B cell (primary cell): ENCODE measurements around the gene FRG2C. TPM values are rescaled to one million over a fixed set of nuclear protein-coding genes. Genes with fewer than 3 reads are reported as not detected.
"Not testable (repeated sequence)": the region's sequence is repeated elsewhere in the genome, so short reads cannot be mapped to it uniquely, and the experiment has no call there.

ENCODE experiments used
- ATAC-seq: fragments of 200-7000 bp; cut with Tn5 transposase; one replicate; pipeline ENCODE4 v1.10.0; 2021; ENCODE audit warnings: low read depth, mild to moderate bottlenecking, moderate number of reproducible peaks, moderate library complexity
- CTCF ChIA-PET: fragments of 350-600 bp; sonication (Branson Sonifier 250); formaldehyde crosslinking; loops from one replicate; lab custom pipeline; 2021; ENCODE audit warnings: antibody characterized with exemption, inconsistent platforms; lab: Charles Lee
- POLR2A ChIA-PET: fragments of 350-600 bp; sonication (Branson Sonifier 250); formaldehyde crosslinking; loops from one replicate; lab custom pipeline; 2021; ENCODE audit warnings: antibody characterized with exemption; lab: Charles Lee
- DNase-seq: peaks from one replicate; pipeline ENCODE4 v3.0.0; 2013
- H2AFZ ChIP-seq: 2 replicates; pipeline ENCODE4 v1.6.1; 2012; ENCODE audit warnings: mild to moderate bottlenecking, low read depth, low read length; ENCODE audit not compliant: insufficient read depth, poor library complexity, severe bottlenecking
- H3K27ac ChIP-seq, 2 donors: 1 replicate in 1 of 2; 2 replicates in 1 of 2; pipeline ENCODE4 v1.5.1; 2012 to 2013; ENCODE audit warnings: low read length in 2 of 2, mild to moderate bottlenecking in 2 of 2, moderate library complexity in 1 of 2
- H3K27me3 ChIP-seq, 4 experiments: fragments of 200-600 bp in 1 of 4; sonication (generic) in 1 of 4; replicated peaks in 1 of 4; 1 replicate in 2 of 4; 2 replicates in 2 of 4; pipeline versions ENCODE4 v1.6.1 to v1.7.0; 2013 to 2016; ENCODE audit warnings: low read length in 3 of 4, mild to moderate bottlenecking in 2 of 4, mixed read lengths in 1 of 4, moderate library complexity in 1 of 4; ENCODE audit not compliant: insufficient read depth in 4 of 4, control insufficient read depth in 3 of 4; ENCODE audit errors: control extremely low read depth in 1 of 4
- H3K36me3 ChIP-seq, 2 experiments: replicated peaks in 1 of 2; 1 replicate in 1 of 2; 2 replicates in 1 of 2; pipeline versions ENCODE4 v1.6.1 to v1.7.1; 2013; ENCODE audit warnings: low read length in 1 of 2; ENCODE audit not compliant: insufficient read depth in 2 of 2, control insufficient read depth in 1 of 2; ENCODE audit errors: control extremely low read depth in 1 of 2, extremely low read depth in 1 of 2
- H3K4me1 ChIP-seq, 2 donors: fragments of 200-600 bp in 1 of 2; sonication (generic) in 1 of 2; 1 replicate in 1 of 2; 2 replicates in 1 of 2; pipeline versions ENCODE4 v1.5.1 to v1.6.1; 2013 to 2017; ENCODE audit warnings: low read length in 2 of 2; ENCODE audit not compliant: control insufficient read depth in 2 of 2, insufficient read depth in 2 of 2
- H3K4me2 ChIP-seq: replicated peaks from 2 replicates; pipeline ENCODE3; 2012; ENCODE audit warnings: mild to moderate bottlenecking, low read depth, low read length; ENCODE audit not compliant: poor library complexity, severe bottlenecking
- H3K4me3 ChIP-seq, 5 experiments: fragments of 200-600 bp in 1 of 5; sonication (generic) in 1 of 5; 1 replicate in 3 of 5; 2 replicates in 2 of 5; pipeline versions ENCODE4 v1.5.1 to v1.7.0; 2011 to 2016; ENCODE audit warnings: low read length in 4 of 5, mild to moderate bottlenecking in 4 of 5, low read depth in 2 of 5, control low read depth in 1 of 5, moderate library complexity in 1 of 5; ENCODE audit not compliant: insufficient read depth in 1 of 5; ENCODE audit errors: control extremely low read depth in 1 of 5, extremely low read depth in 1 of 5
- H3K79me2 ChIP-seq: fragments of 200-600 bp; sonication (generic); one replicate; pipeline ENCODE4 v1.6.0; 2016; ENCODE audit warnings: low read length; ENCODE audit not compliant: control insufficient read depth, insufficient read depth
- H3K9ac ChIP-seq: fragments of 200-600 bp; sonication (generic); 2 replicates; pipeline ENCODE4 v1.6.1; 2017; ENCODE audit warnings: mild to moderate bottlenecking, low read length, moderate library complexity
- H3K9me3 ChIP-seq, 3 donors: one replicate each; pipeline versions ENCODE4 v1.6.1 to v1.7.1; 2013; ENCODE audit warnings: low read length in 2 of 3; ENCODE audit not compliant: control insufficient read depth in 2 of 3, insufficient read depth in 1 of 3; ENCODE audit errors: control extremely low read depth in 1 of 3
- H4K20me1 ChIP-seq: 2 replicates; pipeline ENCODE4 v1.6.0; 2012; ENCODE audit warnings: mild to moderate bottlenecking, low read length; ENCODE audit not compliant: insufficient read depth, control insufficient read depth, poor library complexity, severe bottlenecking
- H3K27ac Mint-ChIP-seq: one replicate; pipeline ENCODE4 v1.8.0; 2021; ENCODE audit warnings: mixed read lengths
- H3K27me3 Mint-ChIP-seq: one replicate; pipeline ENCODE4 v1.8.0; 2021; ENCODE audit warnings: mixed read lengths
- H3K4me1 Mint-ChIP-seq: one replicate; pipeline ENCODE4 v1.8.0; 2021; ENCODE audit warnings: mixed read lengths
- H3K4me3 Mint-ChIP-seq: one replicate; pipeline ENCODE4 v1.8.0; 2021; ENCODE audit warnings: mixed read lengths
- H3K9me3 Mint-ChIP-seq: one replicate; pipeline ENCODE4 v1.8.0; 2022; ENCODE audit warnings: mixed read lengths; ENCODE audit not compliant: insufficient read depth
- WGBS: methylation state at CpG from one replicate; pipeline ENCODE4 v1.1.5; 2013; ENCODE audit warnings: missing lambda C conversion rate; ENCODE audit not compliant: insufficient coverage; 5-methylcytosine and 5-hydroxymethylcytosine counted together
- intact Hi-C: fragments of 100-400 bp; cut with micrococcal nuclease; formaldehyde crosslinking; loops from one replicate; pipeline ENCODE4 v1.10.0; 2022
- polyA minus RNA-seq: library from RNA; depleted of rRNA, polyadenylated mRNA; stranded (reverse); fragments of >200 nt; gene quantifications from 2 replicates; pipeline ENCODE4 v1.2.3, GENCODE V29; 2012
- polyA plus RNA-seq: library from polyadenylated mRNA; depleted of rRNA; stranded (reverse); fragments of >200 nt; gene quantifications from 2 replicates; pipeline ENCODE4 v1.2.3, GENCODE V29; 2012
- total RNA-seq, 2 donors: library from RNA; stranded (reverse); fragments of 120-200 nt in 1 of 2; gene quantifications; 1 replicate in 1 of 2; 2 replicates in 1 of 2; pipeline versions ENCODE4 v1.2.3 to v1.2.4, GENCODE V29; 2013 to 2022

Gene FRG2C
- total RNA-seq, result not detected in 2 replicates
- total RNA-seq (2013), result not detected
- not detected in 2 replicates for polyA plus RNA-seq
- not detected in 2 replicates for polyA minus RNA-seq

- WGBS, result 84% methylated on average over 3 of the region's 9 CpGs
- POLR2A ChIA-PET, H3K4me3 Mint-ChIP-seq: not testable (repeated sequence)
Measured at GRCh38 chr3:75664028-75664427, at the start of gene FRG2C. FRG2C (plus strand) TSS chr3:75664328; CDS start chr3:75664380, 52 bp downstream.

DNA sequence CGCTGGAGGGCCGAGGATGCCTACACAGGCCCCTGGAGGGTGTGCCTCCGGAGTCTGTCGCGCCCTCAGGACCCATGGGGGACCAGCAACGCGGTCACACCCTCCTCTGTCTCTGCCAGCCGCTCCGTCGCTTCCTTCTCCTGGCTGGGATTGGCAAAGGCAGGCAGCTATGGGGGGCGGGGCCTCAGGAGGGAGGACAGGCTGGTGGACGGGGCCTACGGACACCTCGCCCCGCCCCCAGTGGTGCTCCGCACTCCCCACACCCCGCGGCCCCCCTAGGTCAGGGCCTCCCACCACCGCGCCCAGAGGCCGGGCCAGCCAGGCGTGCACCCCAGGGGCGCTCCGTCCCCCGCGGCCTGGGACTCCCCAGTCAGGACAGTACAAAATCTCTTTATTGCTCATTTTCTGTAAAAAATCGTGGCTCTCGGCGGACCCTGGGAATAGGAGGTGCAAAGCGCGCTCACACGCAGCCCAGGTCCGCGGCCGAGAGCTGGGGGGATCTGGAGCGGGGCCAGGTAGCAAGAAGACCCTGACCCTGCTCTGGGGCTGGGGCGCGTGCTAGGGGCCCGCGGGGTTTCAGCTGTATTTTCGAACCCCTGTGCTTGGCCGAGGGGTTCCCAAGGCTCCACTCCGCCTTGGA is 45.3 kb upstream of the FRG2C start:
- H3K36me3 ChIP-seq, H3K79me2 ChIP-seq, H3K4me3 ChIP-seq, H3K4me3 Mint-ChIP-seq, H3K27ac ChIP-seq, intact Hi-C loops, H3K9ac ChIP-seq, H3K27me3 Mint-ChIP-seq, H3K9me3 ChIP-seq, CTCF ChIA-PET, DNase-seq, H3K4me2 ChIP-seq, ATAC-seq, H3K27ac Mint-ChIP-seq, H2AFZ ChIP-seq, POLR2A ChIA-PET, H4K20me1 ChIP-seq, H3K27me3 ChIP-seq, H3K4me1 ChIP-seq, H3K9me3 Mint-ChIP-seq, H3K4me1 Mint-ChIP-seq: not testable (repeated sequence)
- whole genome bisulfite sequencing, result 10% methylated on average over 22 of the region's 43 CpGs

More at GRCh38 chr3:75664028-75664427, at the start of gene FRG2C:
- H3K4me1 Mint-ChIP-seq, H3K9ac ChIP-seq, H3K27ac ChIP-seq, intact Hi-C loops, H4K20me1 ChIP-seq, H3K79me2 ChIP-seq, H3K4me3 ChIP-seq, H3K27ac Mint-ChIP-seq, H3K36me3 ChIP-seq, H3K9me3 Mint-ChIP-seq, ATAC-seq, CTCF ChIA-PET, H3K4me2 ChIP-seq, DNase-seq, H3K4me1 ChIP-seq, H2AFZ ChIP-seq: not testable (repeated sequence)
- peaks cover 0 to 14% (median 0%) of the 10 kb centered on the region in 4 experiments for H3K27me3 ChIP-seq
- H3K9me3 ChIP-seq, result peaks cover 0 to 23% (median 0%) of the 10 kb centered on the region in 3 donors
- peaks cover 46% of the 10 kb centered on the region for H3K27me3 Mint-ChIP-seq

DNA sequence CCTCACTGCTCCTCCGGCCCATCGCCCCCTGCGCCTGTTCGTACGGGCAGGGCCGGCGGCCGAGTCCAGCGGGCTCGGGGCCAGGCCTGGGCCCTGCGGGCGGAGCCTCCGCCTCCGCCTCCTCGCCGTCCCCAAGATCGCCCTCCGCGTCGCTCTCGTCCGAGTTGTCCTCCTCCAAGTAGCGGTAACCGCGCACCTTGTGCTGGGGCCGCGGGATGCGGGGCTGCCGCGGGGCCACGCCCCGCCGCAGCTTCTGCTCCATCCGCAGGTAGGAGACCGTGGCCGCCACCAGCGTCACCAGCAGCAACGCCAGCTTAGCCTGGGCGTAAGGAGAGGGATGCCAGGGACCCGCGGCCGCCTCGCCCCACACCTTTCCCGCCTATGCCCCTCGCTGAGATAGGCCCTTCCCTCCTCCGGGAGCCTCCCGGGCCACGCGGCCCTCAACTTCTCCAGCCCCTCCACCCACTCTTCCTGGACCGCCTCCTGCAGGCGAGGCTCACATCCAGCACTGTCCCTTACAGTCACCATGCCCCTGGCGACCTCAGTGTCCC is 44.6 kb upstream of the FRG2C start:
- H3K9me3 ChIP-seq, H3K9ac ChIP-seq, H3K27ac ChIP-seq, intact Hi-C loops, H3K4me1 ChIP-seq, H3K4me1 Mint-ChIP-seq, H3K79me2 ChIP-seq, H3K36me3 ChIP-seq, H3K27me3 Mint-ChIP-seq, H3K27me3 ChIP-seq, CTCF ChIA-PET, ATAC-seq, H3K9me3 Mint-ChIP-seq, DNase-seq, H3K4me2 ChIP-seq, H2AFZ ChIP-seq, POLR2A ChIA-PET, H3K4me3 ChIP-seq, H3K27ac Mint-ChIP-seq, H4K20me1 ChIP-seq: not testable (repeated sequence)
- 7% methylated on average over 39 of the region's 52 CpGs for WGBS
- H3K4me3 Mint-ChIP-seq, result peak overlapping the region; percentile 18

DNA sequence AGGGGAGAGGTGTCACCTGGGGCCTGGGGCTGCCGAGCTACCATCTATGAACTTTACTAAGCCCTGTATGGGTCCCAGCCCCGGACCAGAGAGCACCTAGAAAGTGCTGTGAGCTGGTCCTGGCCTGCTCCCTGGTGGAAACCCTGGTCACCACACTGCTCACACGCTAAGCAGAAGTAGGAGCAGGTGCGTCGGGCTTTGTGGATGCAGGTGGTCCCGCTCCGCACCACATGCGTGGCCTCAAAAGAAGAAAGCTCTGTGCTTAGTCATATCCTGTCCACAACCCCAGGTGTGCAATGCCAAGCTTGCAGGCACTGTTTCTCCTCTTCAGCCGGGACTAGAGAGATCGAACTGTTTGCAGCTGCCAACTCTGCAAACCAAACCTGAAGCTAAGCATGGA is 42.4 kb upstream of the FRG2C start:
- H3K27ac Mint-ChIP-seq, H4K20me1 ChIP-seq, H3K27me3 ChIP-seq, H3K27me3 Mint-ChIP-seq, H3K4me3 Mint-ChIP-seq, H3K4me2 ChIP-seq, H3K36me3 ChIP-seq, H2AFZ ChIP-seq, intact Hi-C loops, CTCF ChIA-PET, H3K27ac ChIP-seq, H3K9ac ChIP-seq, H3K4me1 Mint-ChIP-seq, H3K9me3 ChIP-seq, H3K4me3 ChIP-seq, H3K79me2 ChIP-seq, DNase-seq, H3K4me1 ChIP-seq, ATAC-seq, H3K9me3 Mint-ChIP-seq, POLR2A ChIA-PET: not testable (repeated sequence)
- 16% methylated on average over 9 of the region's 10 CpGs for WGBS
